Measurements from ENCODE around the gene RTN4RL2. TPM values are rescaled to one million over a fixed set of nuclear protein-coding genes. Genes with fewer than 3 reads are reported as not detected.

RTN4RL2 gene
- total and polyA plus RNA-seq, 10 of the 15 experiments (the other 5 are each of a cell fraction or from before 2014, with no cell fraction given) = 0.14 to 1.1 (median 0.52) TPM; not detected in 4

- DNase-seq (ENCODE audit: low read depth, low spot score) (no peak), FAIRE-seq (no peak), ATAC-seq (no peak)
- ChIA-PET RAD21 (ENCODE audit: unreplicated experiment) (no interaction called here), CTCF (interaction anchor here (2.0 kb wide), 1 partner anchor 26 kb away, joined by 4 read pairs; no protein-coding TSS in a partner anchor), SMC1A (ENCODE audit: uncharacterized antibody, unreplicated experiment) (no interaction called here), POLR2A (no interaction called here)
- H3K27ac ChIP-seq (ENCODE audit: control insufficient read depth, insufficient read depth) = no peak overlapping the region
- H2AFZ ChIP-seq (ENCODE audit: control insufficient read depth, low read depth, low read length) = no peak overlapping the region
- no peak overlapping the region for H3K4me3 ChIP-seq
- peaks cover 3% of the 10 kb centered on the region; the same call in 1 of the 2 replicates for H4K20me1 ChIP-seq (ENCODE audit: control insufficient read depth, insufficient read depth)
- in situ Hi-C loops (cut with MboI) = no loop called here
- no peak overlapping the region for H3K9ac ChIP-seq (ENCODE audit: control insufficient read depth, insufficient read depth, low read length)
- no TSS peak for BruUV-seq (replicated peaks)
- H3K79me2 ChIP-seq (ENCODE audit: control insufficient read depth, insufficient read depth, low read length) = no peaks in the 10 kb centered on the region
- H3K36me3 ChIP-seq (ENCODE audit: control insufficient read depth in 2 of 2, insufficient read depth in 2 of 2, low read length in 1 of 2) = peaks cover 3% of the 10 kb centered on the region in 2 experiments; a peak in 3 of 4 replicates
- no peaks in the 10 kb centered on the region for H3K9me3 ChIP-seq (replicated peaks; ENCODE audit: control insufficient read depth, insufficient read depth, low read length)
- H3K4me1 ChIP-seq (ENCODE audit: control insufficient read depth, insufficient read depth, low read length) = no peaks in the 10 kb centered on the region
- H3K27me3 ChIP-seq (replicated peaks in 1 of 2; ENCODE audit: control insufficient read depth in 2 of 2, insufficient read depth in 2 of 2, low read length in 1 of 2) = no peaks in the 10 kb centered on the region
- WGBS (ENCODE audit: insufficient coverage, insufficient replicate concordance, low lambda C conversion rate, missing lambda C conversion rate) = 93% methylated on average over 8 of the region's 8 CpGs
- intact Hi-C loops (cut with micrococcal nuclease; ENCODE audit: unreplicated experiment) = no loop called here
- H3K4me2 ChIP-seq (ENCODE audit: control insufficient read depth, insufficient read depth) = no peak overlapping the region
- no peak for TF ChIP-seq BMI1 (IDR thresholded peaks at IDR 0.05; ENCODE audit: borderline replicate concordance)
- no peak for TF ChIP-seq IKZF1 (conservative IDR thresholded peaks at IDR 0.05)
- no peak for TF ChIP-seq EZH2 (IDR thresholded peaks at IDR 0.05; ENCODE audit: borderline replicate concordance, control insufficient read depth, low read depth, low read length)
- no peak for TF ChIP-seq TBL1XR1 (IDR thresholded peaks at IDR 0.05; ENCODE audit: low read depth, low read length)
- TF ChIP-seq CREB1 (IDR thresholded peaks at IDR 0.05; ENCODE audit: low read depth) = no peak
- no peak for TF ChIP-seq NFYB (IDR thresholded peaks at IDR 0.05; ENCODE audit: insufficient read depth, low read depth, low read length)
- no peak for TF ChIP-seq SPI1 (IDR thresholded peaks at IDR 0.05; ENCODE audit: borderline replicate concordance, insufficient read depth, low read depth, low read length)
- no peak for TF ChIP-seq FOXM1 (IDR thresholded peaks at IDR 0.05; ENCODE audit: low read depth, low read length)
- no peak for TF ChIP-seq REST (IDR thresholded peaks at IDR 0.05; ENCODE audit: low read depth, low read length)
- no peak for TF ChIP-seq ATF7 (IDR thresholded peaks at IDR 0.05; ENCODE audit: low read depth)
- TF ChIP-seq CHD1 (IDR thresholded peaks at IDR 0.05; ENCODE audit: low read depth, low read length) = no peak
- no peak for TF ChIP-seq SIX5 (IDR thresholded peaks at IDR 0.05; ENCODE audit: low read depth, low read length, severe bottlenecking)
Observed at GRCh38 chr11:57500515-57500914, 40.2 kb downstream of the RTN4RL2 start.

All from GM12878 (cell line).